Breast epithelium (tissue), 3 donors: Measurements from ENCODE around the gene ALKBH6.

Source experiments
- POLR2A ChIP-seq: fragments of 450-650 bp; IDR thresholded peaks from one replicate; pipeline ENCODE4 v1.6.1; 2016; ENCODE audit warnings: antibody characterized with exemption, mild to moderate bottlenecking, moderate library complexity
- POLR2AphosphoS5 ChIP-seq, 3 donors: sonication (generic); formaldehyde crosslinking; IDR thresholded peaks; one replicate each; pipeline ENCODE4 v1.6.1; 2017; ENCODE audit warnings: antibody characterized with exemption in 3 of 3
- TF ChIP-seq, protein P1 (sequence below), 3 donors: fragments of 450-650 bp; IDR thresholded peaks; one replicate each; pipeline ENCODE4 v1.5.1; 2016 to 2017; ENCODE audit warnings: antibody characterized with exemption in 3 of 3, mild to moderate bottlenecking in 3 of 3, moderate library complexity in 3 of 3

GRCh38 chr19:36009220-36009619, 4.8 kb downstream of the ALKBH6 start:
- no peak for TF ChIP-seq POLR2A
- TF ChIP-seq, protein P1, sequence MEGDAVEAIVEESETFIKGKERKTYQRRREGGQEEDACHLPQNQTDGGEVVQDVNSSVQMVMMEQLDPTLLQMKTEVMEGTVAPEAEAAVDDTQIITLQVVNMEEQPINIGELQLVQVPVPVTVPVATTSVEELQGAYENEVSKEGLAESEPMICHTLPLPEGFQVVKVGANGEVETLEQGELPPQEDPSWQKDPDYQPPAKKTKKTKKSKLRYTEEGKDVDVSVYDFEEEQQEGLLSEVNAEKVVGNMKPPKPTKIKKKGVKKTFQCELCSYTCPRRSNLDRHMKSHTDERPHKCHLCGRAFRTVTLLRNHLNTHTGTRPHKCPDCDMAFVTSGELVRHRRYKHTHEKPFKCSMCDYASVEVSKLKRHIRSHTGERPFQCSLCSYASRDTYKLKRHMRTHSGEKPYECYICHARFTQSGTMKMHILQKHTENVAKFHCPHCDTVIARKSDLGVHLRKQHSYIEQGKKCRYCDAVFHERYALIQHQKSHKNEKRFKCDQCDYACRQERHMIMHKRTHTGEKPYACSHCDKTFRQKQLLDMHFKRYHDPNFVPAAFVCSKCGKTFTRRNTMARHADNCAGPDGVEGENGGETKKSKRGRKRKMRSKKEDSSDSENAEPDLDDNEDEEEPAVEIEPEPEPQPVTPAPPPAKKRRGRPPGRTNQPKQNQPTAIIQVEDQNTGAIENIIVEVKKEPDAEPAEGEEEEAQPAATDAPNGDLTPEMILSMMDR (IDR thresholded peaks at IDR 0.05): no peak
- no peak for TF ChIP-seq POLR2AphosphoS5 (IDR thresholded peaks at IDR 0.05)
